ENCODE measurements around the gene CD81. TPM values are rescaled to one million over a fixed set of nuclear protein-coding genes. Genes with fewer than 3 reads are reported as not detected.

The CD81 gene
- total and polyA plus RNA-seq, 9 of the 15 experiments (the other 6 are each of a cell fraction or from before 2014, with no cell fraction given): 2.4 to 189 (median 61.7) TPM

DNA sequence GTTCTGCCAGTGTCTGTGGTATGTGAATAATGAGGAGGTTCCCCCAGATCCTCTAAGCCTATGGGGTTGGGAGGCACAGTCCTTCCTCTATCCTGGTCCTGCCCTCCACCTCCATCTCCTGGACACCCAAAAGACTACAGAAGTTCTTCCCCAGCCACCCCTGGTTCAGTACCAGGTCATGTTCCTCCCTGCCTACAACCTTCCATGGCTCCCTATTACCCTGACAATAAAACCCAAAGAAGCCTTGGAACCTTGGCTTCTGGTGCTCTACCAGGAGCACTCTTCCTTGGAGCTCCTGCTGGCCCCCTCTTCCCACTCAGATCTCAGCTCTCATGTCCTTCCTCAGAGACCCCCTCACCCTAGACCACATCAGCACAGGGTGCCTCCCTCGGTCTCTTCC lies 54.3 kb downstream of the CD81 start:
- Histone ChIP-seq H3K9ac (ENCODE audit: insufficient read depth in 1 of 2, low read depth in 2 of 2, low read length in 2 of 2) (no peak overlapping the region), H2AFZ (ENCODE audit: low read depth, low read length) (no peak overlapping the region), H3K27me3 (ENCODE audit: control insufficient read depth in 2 of 2, insufficient read depth in 2 of 2, low read length in 2 of 2) (peaks cover 0 to 38% of the 10 kb centered on the region in 2 experiments; a peak in 3 of 5 replicates), H3K4me3 (no peak overlapping the region), H3K9me1 (ENCODE audit: control insufficient read depth, insufficient read depth, low read length) (peaks cover 2% of the 10 kb centered on the region), H3K4me2 (ENCODE audit: insufficient read depth, low read length) (no peak overlapping the region), H3K36me3 (ENCODE audit: control insufficient read depth, insufficient read depth, low read length) (no peaks in the 10 kb centered on the region), H3K4me1 (replicated peaks in 1 of 2; ENCODE audit: control insufficient read depth in 2 of 2, insufficient read depth in 2 of 2, low read length in 2 of 2) (peaks cover 0 to 3% of the 10 kb centered on the region in 2 experiments; a peak in 1 of 5 replicates), H3K79me2 (ENCODE audit: control insufficient read depth, insufficient read depth, low read length) (no peaks in the 10 kb centered on the region), H3K9me3 (replicated peaks; ENCODE audit: control insufficient read depth, insufficient read depth, low read depth, low read length) (peaks cover 6% of the 10 kb centered on the region; the same call in 1 of the 2 replicates), H4K20me1 (replicated peaks; ENCODE audit: control insufficient read depth, insufficient read depth, low read length) (peaks cover 4% of the 10 kb centered on the region), H3K27ac (ENCODE audit: extremely low read depth, low read depth, low read length) (no peak overlapping the region)
- CTCF ChIA-PET (ENCODE audit: low intra/inter-chr PET ratio): interaction anchor here (1.0 kb wide), 1 partner anchor 102 kb away, joined by 3 read pairs; no protein-coding TSS in a partner anchor
- ATAC-seq (no peak), DNase-seq (ENCODE audit: extremely low read depth in 1 of 4, low spot score in 3 of 4) (no peak), FAIRE-seq (no peak)
- BruUV-seq (replicated peaks): no TSS peak
- WGBS (ENCODE audit: insufficient coverage, low coverage, missing lambda C conversion rate): 0% methylated on average over 1 of the region's 1 CpG
- TF ChIP-seq DIDO1 (tag; IDR thresholded peaks at IDR 0.05; ENCODE audit: low read depth) (no peak), ELF4 (CRISPR knock-in tag; IDR thresholded peaks at IDR 0.05) (no peak), HSF4 (CRISPR knock-in tag; IDR thresholded peaks at IDR 0.05; ENCODE audit: borderline replicate concordance) (no peak), ZFP36 (IDR thresholded peaks at IDR 0.05; ENCODE audit: low read depth, low read length, partially characterized antibody) (peak; percentile 10), BCOR (IDR thresholded peaks at IDR 0.05) (peak; percentile 38; the same call in 1 of the 2 replicates)
- TF ChIP-seq, protein P1, sequence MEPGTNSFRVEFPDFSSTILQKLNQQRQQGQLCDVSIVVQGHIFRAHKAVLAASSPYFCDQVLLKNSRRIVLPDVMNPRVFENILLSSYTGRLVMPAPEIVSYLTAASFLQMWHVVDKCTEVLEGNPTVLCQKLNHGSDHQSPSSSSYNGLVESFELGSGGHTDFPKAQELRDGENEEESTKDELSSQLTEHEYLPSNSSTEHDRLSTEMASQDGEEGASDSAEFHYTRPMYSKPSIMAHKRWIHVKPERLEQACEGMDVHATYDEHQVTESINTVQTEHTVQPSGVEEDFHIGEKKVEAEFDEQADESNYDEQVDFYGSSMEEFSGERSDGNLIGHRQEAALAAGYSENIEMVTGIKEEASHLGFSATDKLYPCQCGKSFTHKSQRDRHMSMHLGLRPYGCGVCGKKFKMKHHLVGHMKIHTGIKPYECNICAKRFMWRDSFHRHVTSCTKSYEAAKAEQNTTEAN (CRISPR knock-in tag; IDR thresholded peaks at IDR 0.05): no peak
- intact Hi-C loops (cut with micrococcal nuclease) (no loop called here), in situ Hi-C loops (cut with MboI) (no loop called here)
- POLR2A ChIA-PET: no interaction called here
